ENCODE results near the gene KCP.

Gene KCP

DNA sequence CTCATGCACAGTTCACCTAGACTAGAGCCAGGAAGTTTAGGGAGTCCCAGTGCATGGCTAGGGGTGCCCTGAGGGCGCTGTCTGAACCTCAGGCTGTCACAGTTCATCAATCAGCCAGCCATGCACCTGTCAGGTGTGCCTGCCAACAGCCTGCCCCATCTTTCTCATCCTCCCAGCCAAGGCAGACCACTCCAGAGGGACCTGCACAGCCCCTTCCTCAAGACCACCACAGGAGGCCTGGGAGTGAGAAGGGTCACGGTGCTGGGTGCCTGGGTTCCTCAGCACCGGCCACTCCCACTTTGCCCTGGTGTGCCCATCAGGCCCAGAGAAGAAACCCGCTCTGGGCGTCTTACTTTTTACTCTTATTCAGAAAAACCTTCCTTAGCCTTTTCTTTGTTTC is 39.5 kb downstream of the KCP start:
- Mint-ChIP-seq H3K36me3 (ENCODE audit: low read depth) (peaks cover 2% of the 10 kb centered on the region), H3K9me3 (no peaks in the 10 kb centered on the region), H3K4me3 (no peak overlapping the region), H3K4me1 (ENCODE audit: low read depth) (peaks cover 8% of the 10 kb centered on the region), H3K27ac (no peak overlapping the region), H3K27me3 (ENCODE audit: low read depth) (peaks cover 27% of the 10 kb centered on the region)

GRCh38 chr7:128869944-128870285 is 40.6 kb downstream of the KCP start:
- Mint-ChIP-seq H3K27ac (no peak overlapping the region), H3K27me3 (ENCODE audit: low read depth) (peaks cover 27% of the 10 kb centered on the region), H3K4me3 (peak overlapping the region; percentile 69), H3K9me3 (no peaks in the 10 kb centered on the region), H3K36me3 (ENCODE audit: low read depth) (peaks cover 8% of the 10 kb centered on the region), H3K4me1 (ENCODE audit: low read depth) (peaks cover 10% of the 10 kb centered on the region)

DNA sequence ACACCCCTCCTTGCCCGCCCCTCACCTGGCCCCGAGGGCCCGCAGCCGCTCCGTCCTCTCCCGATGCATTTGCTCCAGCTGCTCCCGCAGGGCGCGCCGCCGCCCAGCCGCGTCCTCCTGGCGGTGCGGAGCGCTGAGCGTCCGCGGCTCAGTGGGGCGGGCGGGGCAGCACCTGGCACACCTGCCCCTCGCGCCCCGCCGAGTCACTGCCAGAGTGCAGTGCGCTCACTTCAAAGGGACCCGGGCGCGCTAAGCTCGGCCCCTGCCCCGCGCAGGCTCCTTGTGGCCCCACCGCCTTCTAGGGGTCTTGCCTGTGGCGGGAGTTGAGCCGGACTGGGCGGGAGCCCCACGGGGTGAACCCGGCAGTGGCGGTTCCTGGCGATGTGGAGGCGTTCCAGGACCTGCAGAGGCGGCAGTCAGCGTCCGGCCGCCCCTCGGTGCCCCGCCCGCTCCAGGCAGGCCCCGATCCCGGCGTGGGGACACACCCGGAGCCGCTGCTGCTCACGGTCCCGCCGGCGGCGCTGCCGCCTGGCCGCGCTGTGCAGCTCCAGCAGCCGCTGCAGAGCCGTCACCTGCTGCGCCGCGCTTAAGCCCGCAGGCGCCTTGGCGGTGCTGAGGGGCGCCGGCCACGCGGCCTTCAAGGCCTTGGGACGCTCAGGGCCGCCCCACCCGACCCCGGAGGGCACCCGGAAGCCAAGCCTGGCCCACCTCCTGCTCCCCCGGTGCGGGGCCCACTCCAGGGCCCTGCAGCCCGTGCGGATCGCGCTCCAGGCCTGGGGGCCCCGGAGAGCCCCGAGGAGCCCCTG is 41.2 kb downstream of the KCP start:
- peaks cover 10% of the 10 kb centered on the region for H3K4me1 Mint-ChIP-seq (ENCODE audit: low read depth)
- no peak overlapping the region for H3K4me3 Mint-ChIP-seq
- peaks cover 27% of the 10 kb centered on the region for H3K27me3 Mint-ChIP-seq (ENCODE audit: low read depth)
- H3K9me3 Mint-ChIP-seq: no peaks in the 10 kb centered on the region
- no peak overlapping the region for H3K27ac Mint-ChIP-seq
- peaks cover 8% of the 10 kb centered on the region for H3K36me3 Mint-ChIP-seq (ENCODE audit: low read depth)

DNA sequence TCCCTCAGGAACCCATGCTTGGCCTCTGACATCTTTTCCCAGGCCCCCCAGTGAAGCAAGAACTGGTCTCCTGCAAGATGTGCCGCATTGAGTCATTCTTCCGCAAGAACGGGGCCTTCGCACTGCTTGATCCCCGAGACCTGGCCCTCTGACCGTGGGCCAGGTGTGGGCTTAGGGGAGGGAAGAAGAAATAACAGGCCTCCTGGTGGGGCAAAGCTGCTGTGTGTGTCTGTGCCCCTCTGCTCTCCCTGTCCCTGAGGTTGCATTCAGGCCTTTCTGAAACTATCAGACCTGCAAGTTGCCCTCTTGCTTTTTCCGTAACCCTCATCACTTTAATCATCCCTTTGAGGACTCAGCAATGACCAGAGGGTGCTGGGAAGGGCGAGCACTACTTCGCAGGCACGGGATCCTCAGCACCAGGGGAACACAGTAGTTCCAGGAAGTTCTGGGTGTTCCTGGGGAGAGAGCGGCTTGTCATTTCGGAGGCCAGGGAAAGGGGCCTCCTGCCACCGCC is 41.8 kb downstream of the KCP start:
- Mint-ChIP-seq H3K36me3 (ENCODE audit: low read depth) (peaks cover 9% of the 10 kb centered on the region), H3K27me3 (ENCODE audit: low read depth) (peaks cover 27% of the 10 kb centered on the region), H3K9me3 (no peaks in the 10 kb centered on the region), H3K27ac (no peak overlapping the region), H3K4me3 (peak overlapping the region; percentile 27), H3K4me1 (ENCODE audit: low read depth) (peaks cover 13% of the 10 kb centered on the region)

GRCh38 chr7:128867842-128868623 is 42.5 kb downstream of the KCP start:
- Mint-ChIP-seq H3K4me3 (peak overlapping the region; percentile 15), H3K36me3 (ENCODE audit: low read depth) (peaks cover 9% of the 10 kb centered on the region), H3K4me1 (ENCODE audit: low read depth) (peaks cover 15% of the 10 kb centered on the region), H3K27ac (no peak overlapping the region), H3K9me3 (no peaks in the 10 kb centered on the region), H3K27me3 (ENCODE audit: low read depth) (peaks cover 27% of the 10 kb centered on the region)

- Mint-ChIP-seq H3K4me1 (ENCODE audit: low read depth) (peaks cover 20% of the 10 kb centered on the region), H3K27me3 (ENCODE audit: low read depth) (peaks cover 27% of the 10 kb centered on the region), H3K27ac (no peak overlapping the region), H3K36me3 (ENCODE audit: low read depth) (peaks cover 15% of the 10 kb centered on the region), H3K4me3 (no peak overlapping the region), H3K9me3 (no peaks in the 10 kb centered on the region)
Observed at GRCh38 chr7:128867241-128867640, 43.3 kb downstream of the KCP start.

GRCh38 chr7:128865996-128866877 is 44.3 kb downstream of the KCP start:
- Mint-ChIP-seq H3K27me3 (ENCODE audit: low read depth) (peaks cover 17% of the 10 kb centered on the region), H3K27ac (no peak overlapping the region), H3K4me1 (ENCODE audit: low read depth) (peaks cover 23% of the 10 kb centered on the region), H3K4me3 (no peak overlapping the region), H3K9me3 (no peaks in the 10 kb centered on the region), H3K36me3 (ENCODE audit: low read depth) (peaks cover 15% of the 10 kb centered on the region)

DNA sequence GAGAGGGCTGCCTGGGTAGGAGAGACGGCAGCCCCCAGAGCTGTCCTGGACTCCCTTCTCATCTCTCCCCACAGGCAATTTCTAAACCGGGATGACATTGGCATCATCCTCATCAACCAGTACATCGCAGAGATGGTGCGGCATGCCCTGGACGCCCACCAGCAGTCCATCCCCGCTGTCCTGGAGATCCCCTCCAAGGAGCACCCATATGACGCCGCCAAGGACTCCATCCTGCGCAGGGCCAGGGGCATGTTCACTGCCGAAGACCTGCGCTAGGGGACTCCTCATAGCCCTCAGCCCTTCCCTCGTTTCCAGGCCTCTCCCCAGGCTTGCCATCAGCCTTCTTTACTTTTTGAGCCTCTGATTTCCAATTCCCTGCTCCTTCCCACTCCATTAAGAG is 45.2 kb downstream of the KCP start:
- Mint-ChIP-seq H3K9me3 (no peaks in the 10 kb centered on the region), H3K4me3 (no peak overlapping the region), H3K27me3 (ENCODE audit: low read depth) (peaks cover 8% of the 10 kb centered on the region), H3K27ac (no peak overlapping the region), H3K36me3 (ENCODE audit: low read depth) (peaks cover 13% of the 10 kb centered on the region), H3K4me1 (ENCODE audit: low read depth) (peaks cover 22% of the 10 kb centered on the region)

DNA sequence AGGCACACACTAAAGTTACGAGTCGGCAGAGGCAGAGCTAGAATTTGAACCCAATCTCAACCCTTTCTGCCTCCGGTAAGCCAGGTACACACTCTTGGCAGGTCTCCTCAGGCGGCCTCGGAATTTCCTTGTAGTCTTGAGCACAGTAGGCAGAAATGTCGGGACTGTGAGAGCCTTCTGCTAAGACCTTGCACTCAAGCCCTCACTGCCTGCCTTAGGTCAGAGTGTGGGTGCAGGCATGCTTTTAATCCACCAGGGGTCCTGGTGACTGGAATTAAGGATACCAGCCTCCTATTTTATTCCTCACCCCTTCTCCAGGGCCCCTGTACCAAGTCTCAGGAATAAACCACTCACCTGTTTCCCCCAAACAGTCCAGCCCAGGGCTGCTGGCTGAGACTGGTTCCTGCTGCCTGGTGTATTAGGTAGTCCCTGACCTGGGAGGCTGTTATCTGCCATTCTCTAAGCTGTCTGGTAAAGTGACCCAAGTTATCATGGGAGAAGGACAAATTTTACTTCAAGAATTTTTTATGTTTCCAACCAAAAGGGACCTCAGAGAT is 47.0 kb downstream of the KCP start:
- no peaks in the 10 kb centered on the region for H3K9me3 Mint-ChIP-seq
- H3K4me1 Mint-ChIP-seq (ENCODE audit: low read depth): peaks cover 18% of the 10 kb centered on the region
- H3K27ac Mint-ChIP-seq: peak overlapping the region; percentile 95
- H3K36me3 Mint-ChIP-seq (ENCODE audit: low read depth): peaks cover 12% of the 10 kb centered on the region
- peak overlapping the region; percentile 98 for H3K4me3 Mint-ChIP-seq
- H3K27me3 Mint-ChIP-seq (ENCODE audit: low read depth): peaks cover 4% of the 10 kb centered on the region

GRCh38 chr7:128862571-128863432 is 47.7 kb downstream of the KCP start, which contains the start of gene ATP6V1F:
TSS of gene ATP6V1F (plus strand) at chr7:128862856. CDS start at chr7:128862905, 49 bp downstream.
- Mint-ChIP-seq H3K9me3 (no peaks in the 10 kb centered on the region), H3K27ac (peak within 1 kb of the TSS; percentile 95), H3K36me3 (ENCODE audit: low read depth) (peaks cover 12% of the 10 kb centered on the region), H3K4me3 (peak within 1 kb of the TSS; percentile 98), H3K4me1 (ENCODE audit: low read depth) (peaks cover 17% of the 10 kb centered on the region), H3K27me3 (ENCODE audit: low read depth) (peaks cover 2% of the 10 kb centered on the region)

DNA sequence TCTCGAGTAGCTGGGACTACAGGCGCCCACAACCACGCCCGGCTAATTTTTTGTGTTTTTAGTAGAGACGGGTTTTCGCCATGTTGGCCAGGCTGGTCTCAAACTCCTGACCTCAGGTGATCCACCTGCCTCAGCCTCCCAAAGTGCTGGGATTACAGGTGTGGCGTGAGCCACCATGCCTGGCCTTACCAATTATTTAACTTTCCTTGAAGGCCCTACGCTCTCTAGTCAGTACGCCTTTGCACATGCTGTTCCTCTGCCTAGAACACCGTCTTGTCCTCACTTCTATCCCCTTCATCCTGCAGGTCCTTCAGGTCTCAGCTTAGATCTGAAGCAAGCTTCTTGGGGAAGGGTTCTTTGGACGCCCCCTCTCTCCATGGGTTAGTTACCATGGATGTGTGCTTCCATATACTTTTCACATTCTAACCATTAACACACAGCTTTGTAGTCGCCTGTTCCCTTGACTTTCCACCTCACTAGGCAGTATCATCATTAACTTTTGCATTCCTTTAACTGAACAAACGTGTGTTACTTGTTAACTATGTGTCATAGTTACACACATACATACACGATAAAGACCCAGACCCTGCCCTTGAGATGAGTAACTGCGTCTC is 48.4 kb downstream of the KCP start:
- Mint-ChIP-seq H3K4me1 (ENCODE audit: low read depth) (peaks cover 15% of the 10 kb centered on the region), H3K27me3 (ENCODE audit: low read depth) (no peaks in the 10 kb centered on the region)

GRCh38 chr7:128860158-128861073 is 50.1 kb downstream of the KCP start:
- H3K4me3 Mint-ChIP-seq: no peak overlapping the region

More for the DNA sequence above, 48.4 kb downstream of the KCP start:
- H3K36me3 Mint-ChIP-seq (ENCODE audit: low read depth): peaks cover 12% of the 10 kb centered on the region
- H3K9me3 Mint-ChIP-seq: no peaks in the 10 kb centered on the region
- H3K27ac Mint-ChIP-seq: peak overlapping the region; percentile 95
- peak overlapping the region; percentile 98 for H3K4me3 Mint-ChIP-seq

More at GRCh38 chr7:128860158-128861073, 50.1 kb downstream of the KCP start:
- Mint-ChIP-seq H3K27ac (no peak overlapping the region), H3K9me3 (no peaks in the 10 kb centered on the region), H3K36me3 (ENCODE audit: low read depth) (peaks cover 7% of the 10 kb centered on the region), H3K4me1 (ENCODE audit: low read depth) (peaks cover 13% of the 10 kb centered on the region), H3K27me3 (ENCODE audit: low read depth) (no peaks in the 10 kb centered on the region)
